ENCODE results near the gene GNPTG. TPM values are rescaled to one million over a fixed set of nuclear protein-coding genes. Genes with fewer than 3 reads are reported as not detected.

GNPTG gene
- total and polyA plus RNA-seq, 9 of the 15 experiments (the other 6 are each of a cell fraction or from before 2014, with no cell fraction given) = 0.69 to 33.3 (median 13.6) TPM

- TF ChIP-seq SIN3A (IDR thresholded peaks at IDR 0.05; ENCODE audit: borderline replicate concordance in 2 of 2, control insufficient read depth in 1 of 2, low read depth in 2 of 2, low read length in 2 of 2) (0 out of 4 replicates have a peak, but pooled peaks of 1 of the 2 experiments have one; percentile 54), DPF2 (IDR thresholded peaks at IDR 0.05) (peak; percentile 50; the same call in 1 of the 2 replicates), GABPA (tag; conservative IDR thresholded peaks at IDR 0.05; ENCODE audit: low read depth) (peak; percentile 75), NR2C1 (IDR thresholded peaks at IDR 0.05) (no peak), NR2C1 (tag; IDR thresholded peaks at IDR 0.05) (peak; percentile 43; the same call in 1 of the 2 replicates), HNRNPLL (IDR thresholded peaks at IDR 0.05; ENCODE audit: low read depth, low read length, poor library complexity, severe bottlenecking) (peak; percentile 23), POLR2H (tag; IDR thresholded peaks at IDR 0.05; ENCODE audit: low read depth) (peak; percentile 43; the same call in 1 of the 2 replicates), CEBPB (tag; IDR thresholded peaks at IDR 0.05) (peak; percentile 97), RB1 (IDR thresholded peaks at IDR 0.05; ENCODE audit: low read depth) (peak; percentile 53), EGR1 (conservative IDR thresholded peaks at IDR 0.05) (peak; percentile 78), ELF2 (CRISPR knock-in tag; IDR thresholded peaks at IDR 0.05) (peak; percentile 50; the same call in 1 of the 2 replicates), MNT (conservative IDR thresholded peaks at IDR 0.05) (peak in 1 of 2 experiments; percentile 57; a peak in 2 of 4 replicates), CBFA2T3 (IDR thresholded peaks at IDR 0.05) (peak; percentile 40; the same call in 1 of the 2 replicates), KDM4B (IDR thresholded peaks at IDR 0.05; ENCODE audit: borderline replicate concordance in 2 of 2, low read depth in 1 of 2) (0 out of 4 replicates have a peak, but pooled peaks of 1 of the 2 experiments have one; percentile 48), RFX1 (IDR thresholded peaks at IDR 0.05) (no peak), SMAD4 (CRISPR knock-in tag; conservative IDR thresholded peaks at IDR 0.05) (no peak), ELF1 (tag; IDR thresholded peaks at IDR 0.05) (peak; percentile 75)
These were observed 41.6 kb upstream of the GNPTG start (continued) for GRCh38 chr16:1309888-1310831.
